ENCODE data around the gene PSMB11. TPM values are rescaled to one million over a fixed set of nuclear protein-coding genes. Genes with fewer than 3 reads are reported as not detected.
"Not testable (repeated sequence)": the region's sequence is repeated elsewhere in the genome, so short reads cannot be mapped to it uniquely, and the experiment has no call there.

PSMB11 gene
- total RNA-seq, 1 donor from 2014 or later: not detected

- TF ChIP-seq CTCF (IDR thresholded peaks at IDR 0.05) (no peak), POLR2A (IDR thresholded peaks at IDR 0.05) (no peak), POLR2AphosphoS5 (IDR thresholded peaks at IDR 0.05; ENCODE audit: insufficient read depth in 1 of 2, low read depth in 1 of 2) (no peak)
- H3K27ac ChIP-seq: no peak overlapping the region
- H3K27me3 ChIP-seq: no peaks in the 10 kb centered on the region
- no peaks in the 10 kb centered on the region for H3K9me3 ChIP-seq
- no peaks in the 10 kb centered on the region for H3K36me3 ChIP-seq
- no peak overlapping the region for H3K4me3 ChIP-seq
- intact Hi-C loops (cut with DNase I): no loop called here
- H3K4me1 ChIP-seq: peaks cover 6% of the 10 kb centered on the region
- DNase-seq (ENCODE audit: extremely low spot score in 2 of 2): no peak
Measured at GRCh38 chr14:23002592-23002991, 39.4 kb upstream of the PSMB11 start.

GRCh38 chr14:23004274-23004673 is 37.7 kb upstream of the PSMB11 start:
- H3K27me3 ChIP-seq; H3K36me3 ChIP-seq; H3K27ac ChIP-seq; H3K9me3 ChIP-seq; DNase-seq (ENCODE audit: extremely low spot score in 2 of 2); intact Hi-C loops (cut with DNase I); H3K4me3 ChIP-seq: not testable (repeated sequence)
- H3K4me1 ChIP-seq: peaks cover 13% of the 10 kb centered on the region

- Histone ChIP-seq H3K27ac (peak overlapping the region; percentile 92), H3K9me3 (no peaks in the 10 kb centered on the region), H3K27me3 (no peaks in the 10 kb centered on the region), H3K36me3 (no peaks in the 10 kb centered on the region), H3K4me3 (no peak overlapping the region), H3K4me1 (peaks cover 18% of the 10 kb centered on the region)
- no peak for TF ChIP-seq POLR2AphosphoS5 (IDR thresholded peaks at IDR 0.05; ENCODE audit: insufficient read depth in 1 of 2, low read depth in 1 of 2)
- no peak for TF ChIP-seq CTCF (IDR thresholded peaks at IDR 0.05)
- no peak for TF ChIP-seq POLR2A (IDR thresholded peaks at IDR 0.05)
- no peak for DNase-seq (ENCODE audit: extremely low spot score in 2 of 2)
- intact Hi-C loops (cut with DNase I): loop anchor here (5.0 kb wide), 1 partner anchor 1402 kb away; no protein-coding TSS in a partner anchor
Measured at GRCh38 chr14:23005451-23006187, 36.4 kb upstream of the PSMB11 start.

- peak overlapping the region; percentile 92 for H3K27ac ChIP-seq
- DNase-seq (ENCODE audit: extremely low spot score in 2 of 2): no peak
- H3K9me3 ChIP-seq: no peaks in the 10 kb centered on the region
- TF ChIP-seq POLR2AphosphoS5 (IDR thresholded peaks at IDR 0.05; ENCODE audit: insufficient read depth in 1 of 2, low read depth in 1 of 2): no peak
- TF ChIP-seq CTCF (IDR thresholded peaks at IDR 0.05): no peak
- TF ChIP-seq POLR2A (IDR thresholded peaks at IDR 0.05): no peak
- intact Hi-C loops (cut with DNase I): loop anchor here (5.0 kb wide), 1 partner anchor 1401 kb away; no protein-coding TSS in a partner anchor
- peak overlapping the region; percentile 68 to 72 for H3K4me3 ChIP-seq
- no peaks in the 10 kb centered on the region for H3K27me3 ChIP-seq
- H3K36me3 ChIP-seq: no peaks in the 10 kb centered on the region
- H3K4me1 ChIP-seq: peaks cover 18% of the 10 kb centered on the region
Measured at GRCh38 chr14:23006188-23006534, 35.9 kb upstream of the PSMB11 start.

DNA sequence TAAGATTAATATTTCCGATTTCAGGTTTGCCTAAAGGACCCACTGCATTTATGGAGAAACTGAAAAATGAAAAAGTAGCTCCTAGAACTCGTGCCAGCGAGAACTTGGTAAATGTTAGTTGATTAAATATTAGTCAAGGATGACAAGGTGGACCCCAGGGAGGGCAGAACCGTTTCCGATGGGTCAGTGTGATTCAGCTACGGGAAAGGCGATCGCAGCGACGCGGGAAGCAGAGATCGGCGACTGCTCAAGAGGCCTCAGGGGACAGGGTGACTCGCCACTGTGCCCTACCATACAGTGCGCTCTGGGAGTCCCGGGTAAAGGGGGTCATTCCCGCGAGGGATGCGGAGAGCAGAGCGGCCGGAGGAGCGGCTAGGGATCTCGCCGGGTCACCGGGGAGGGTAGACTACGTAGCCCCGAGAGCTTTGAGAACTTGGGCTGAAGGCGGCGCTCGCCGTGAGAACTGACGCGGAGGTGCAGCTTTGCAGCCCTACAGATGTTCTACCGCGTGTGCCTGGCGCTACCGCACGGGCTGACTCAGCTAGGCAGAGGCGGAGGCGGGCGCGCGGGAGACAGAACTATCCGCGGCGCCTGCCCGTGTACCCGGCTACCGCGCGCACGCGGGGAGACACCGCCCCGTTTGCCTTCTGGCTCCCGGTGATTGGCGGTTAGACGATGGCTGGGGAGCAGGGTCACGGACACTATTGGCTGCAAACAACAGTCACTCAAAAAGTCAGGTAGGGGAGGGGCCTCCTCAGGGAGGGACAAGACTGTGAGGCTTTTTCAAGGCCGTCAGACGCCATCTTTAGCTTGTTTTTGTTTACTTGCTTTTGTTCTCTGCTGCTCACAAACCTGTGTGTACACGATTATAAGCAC is 35.2 kb upstream of the PSMB11 start:
- TF ChIP-seq POLR2AphosphoS5 (IDR thresholded peaks at IDR 0.05; ENCODE audit: insufficient read depth in 1 of 2, low read depth in 1 of 2) (peak; percentile 94 to 98), CTCF (IDR thresholded peaks at IDR 0.05) (no peak), POLR2A (IDR thresholded peaks at IDR 0.05) (peak in 1 of 2 donors; percentile 90)
- peak in 1 of 2 donors; percentile 99 for DNase-seq (ENCODE audit: extremely low spot score in 2 of 2)
- intact Hi-C loops (cut with DNase I): loop anchor here (5.0 kb wide), 1 partner anchor 1401 kb away; no protein-coding TSS in a partner anchor
- Histone ChIP-seq H3K4me3 (peak overlapping the region; percentile 68 to 72), H3K27me3 (no peaks in the 10 kb centered on the region), H3K36me3 (no peaks in the 10 kb centered on the region), H3K9me3 (no peaks in the 10 kb centered on the region), H3K27ac (peak overlapping the region; percentile 92), H3K4me1 (peaks cover 18% of the 10 kb centered on the region)
